ENCODE data around the gene ZBTB7C.

The ZBTB7C gene

GRCh38 chr18:48206887-48207286 is 202.3 kb downstream of the ZBTB7C start:
- DNase-seq, result no peak

DNA sequence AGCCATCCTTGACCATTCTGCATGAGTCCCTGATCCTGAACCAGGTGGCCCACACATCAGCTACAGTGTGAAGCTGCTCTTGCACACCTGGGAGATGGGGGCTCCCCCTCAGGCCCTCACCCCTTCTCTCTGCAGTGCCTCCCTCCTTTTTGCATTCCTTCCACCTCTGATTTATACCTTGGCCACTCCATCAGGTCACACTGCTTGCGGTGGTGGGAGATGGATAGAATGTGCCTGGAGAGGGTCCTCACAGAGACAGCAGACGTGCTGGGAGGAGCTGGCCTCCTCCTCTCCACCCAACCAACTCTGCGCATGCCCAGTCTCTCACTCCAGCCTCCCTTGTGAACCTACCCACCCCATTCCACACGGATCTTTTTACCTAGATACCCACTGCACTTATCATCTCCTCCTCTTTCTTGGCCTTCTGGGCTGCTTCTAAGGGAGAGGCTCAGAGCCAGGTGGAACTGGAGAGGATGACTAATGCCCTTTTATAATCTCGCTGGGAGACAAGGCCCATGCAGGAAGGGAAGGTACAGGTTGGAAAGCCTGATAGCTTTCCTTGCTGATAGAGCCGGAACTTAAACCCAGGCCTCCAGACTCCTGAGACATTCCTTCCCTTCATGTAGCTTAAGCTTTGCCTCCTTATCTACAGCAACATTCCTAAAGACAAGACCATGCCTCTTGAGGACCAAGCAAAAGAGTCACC is 205.1 kb downstream of the ZBTB7C start:
- DNase-seq, result no peak

GRCh38 chr18:48203288-48203945 is 205.8 kb downstream of the ZBTB7C start:
- no peak for DNase-seq

DNA sequence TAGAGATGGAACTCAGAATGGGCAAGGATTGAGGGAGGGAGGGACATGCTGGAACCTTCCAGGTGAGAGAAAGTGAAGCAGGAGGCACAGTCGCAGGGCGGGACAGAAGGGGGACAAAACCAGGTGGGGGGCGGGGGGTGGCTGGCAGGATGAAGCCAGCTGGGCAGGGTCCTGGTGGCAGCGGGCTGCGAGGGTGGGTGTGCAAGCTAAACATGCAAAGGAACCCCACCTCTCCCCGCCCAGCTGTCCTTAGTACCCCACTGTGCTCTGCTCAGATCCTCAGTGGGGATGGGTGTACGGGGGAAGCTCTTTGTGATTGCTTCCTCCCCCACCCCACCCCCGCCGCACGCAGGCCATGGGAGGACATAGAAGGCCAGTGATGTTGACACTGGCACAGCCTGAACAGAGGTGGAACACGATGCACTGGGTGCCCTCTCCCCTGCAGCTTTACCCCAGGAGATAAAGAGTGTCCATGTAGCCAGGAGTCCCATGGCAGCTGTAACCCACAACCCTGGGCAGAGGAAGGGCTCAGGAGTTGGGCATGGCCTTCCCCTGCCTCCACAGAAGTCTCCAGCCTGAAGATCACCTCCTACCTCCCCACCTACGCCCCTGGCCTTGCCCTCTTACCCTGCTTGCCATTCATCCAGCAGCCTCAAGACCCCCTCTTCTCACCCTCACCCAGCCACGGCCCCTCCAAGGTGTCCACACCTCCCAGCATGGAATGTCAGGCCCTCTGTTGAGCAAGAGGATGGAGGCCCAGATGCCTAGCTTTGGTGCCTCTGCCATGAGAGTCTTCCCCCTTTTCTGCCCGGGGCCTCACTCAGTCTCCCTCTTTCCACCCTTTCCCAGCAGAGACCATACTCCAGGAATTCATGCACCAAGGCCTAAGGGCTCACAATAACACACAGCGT is 206.6 kb downstream of the ZBTB7C start:
- DNase-seq, result no peak

DNA sequence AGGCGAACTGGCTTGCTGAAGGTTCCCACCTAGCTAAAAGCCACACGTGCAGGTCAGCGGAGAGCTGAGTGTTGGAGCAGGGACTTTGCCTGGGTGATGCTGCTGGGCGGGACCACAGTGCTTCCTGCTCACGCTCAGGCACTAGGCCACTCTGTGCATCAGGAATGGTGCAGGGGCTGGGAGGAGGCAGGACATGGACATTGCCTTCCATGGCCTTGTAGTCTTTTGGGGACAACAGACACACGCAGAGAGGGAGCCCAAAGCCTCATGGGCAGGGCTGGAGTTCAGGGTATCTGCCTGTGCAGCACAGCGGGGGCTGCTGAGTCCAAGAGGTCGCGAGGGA is 207.2 kb downstream of the ZBTB7C start:
- no peak for DNase-seq

GRCh38 chr18:48201337-48202005 is 207.7 kb downstream of the ZBTB7C start:
- DNase-seq, result no peak

- DNase-seq, result no peak
Measured at GRCh38 chr18:48200631-48201336, 208.4 kb downstream of the ZBTB7C start.

- no peak for DNase-seq
Measured at GRCh38 chr18:48199399-48199798, 209.8 kb downstream of the ZBTB7C start.

DNA sequence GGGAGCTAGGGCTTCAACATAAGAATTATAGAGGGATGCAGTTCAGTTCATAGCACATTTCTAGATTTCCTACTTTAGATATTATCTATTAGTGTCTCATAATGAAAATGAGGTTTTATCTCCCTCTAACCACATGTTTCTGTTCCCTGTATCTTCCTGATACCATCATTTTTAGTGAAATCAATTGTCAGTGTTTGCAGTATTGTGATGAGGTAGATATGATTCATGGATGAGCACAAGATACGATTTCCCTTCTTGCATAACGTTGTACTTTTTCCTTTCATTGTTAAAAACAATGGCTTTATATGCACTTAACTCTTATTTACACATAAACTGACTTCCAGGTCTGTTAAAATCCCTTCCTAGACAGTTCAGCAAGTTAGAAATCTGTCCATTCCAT is 211.4 kb downstream of the ZBTB7C start:
- no peak for DNase-seq

GRCh38 chr18:48195787-48196186 is 213.4 kb downstream of the ZBTB7C start:
- DNase-seq, result no peak

- DNase-seq, result no peak
Measured at GRCh38 chr18:48194591-48195181, 214.5 kb downstream of the ZBTB7C start.

GRCh38 chr18:48193521-48194492 is 215.4 kb downstream of the ZBTB7C start:
- no peak for DNase-seq

DNA sequence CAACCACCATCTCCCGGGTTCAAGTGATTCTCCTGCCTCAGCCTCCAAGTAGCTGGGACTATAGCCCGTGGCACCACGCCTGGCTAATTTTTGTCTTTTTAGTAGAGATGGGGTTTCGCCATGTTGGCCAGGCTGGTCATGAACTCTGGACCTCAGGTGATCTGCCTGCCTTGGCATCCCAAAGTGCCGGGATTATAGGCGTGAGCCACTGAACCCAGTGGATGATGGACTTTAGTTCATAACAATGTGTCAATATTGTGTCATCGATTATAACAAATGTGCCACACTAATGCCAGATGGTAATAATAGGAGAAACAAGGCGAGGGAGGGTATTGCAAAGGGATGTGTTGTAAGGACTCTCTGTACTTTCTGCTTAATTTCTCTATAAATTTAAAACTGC is 216.6 kb downstream of the ZBTB7C start:
- DNase-seq, result no peak

DNA sequence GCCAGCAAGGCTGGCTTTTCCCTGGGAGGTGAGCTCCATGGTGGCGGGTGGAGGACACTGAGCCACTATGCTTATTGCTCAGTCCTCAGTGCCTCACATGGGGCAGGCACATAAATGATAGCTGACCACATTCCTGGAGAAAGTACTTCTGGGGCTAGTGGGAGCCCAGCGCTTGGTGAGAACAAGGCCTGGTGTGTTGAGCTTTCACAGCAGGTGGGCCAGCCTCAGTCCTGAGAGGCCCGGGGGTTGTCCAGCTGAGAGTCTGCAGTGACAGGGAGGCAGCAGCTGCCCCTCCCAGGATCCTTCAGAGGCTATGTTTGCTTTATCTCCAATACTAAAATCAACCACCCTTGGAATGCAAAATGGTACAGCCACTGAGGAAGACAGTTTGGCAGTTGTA is 217.7 kb downstream of the ZBTB7C start:
- DNase-seq, result no peak

- DNase-seq, result no peak
Measured at GRCh38 chr18:48190994-48191393, 218.2 kb downstream of the ZBTB7C start.

- no peak for DNase-seq
Measured at GRCh38 chr18:48188609-48189008, 220.6 kb downstream of the ZBTB7C start.

DNA sequence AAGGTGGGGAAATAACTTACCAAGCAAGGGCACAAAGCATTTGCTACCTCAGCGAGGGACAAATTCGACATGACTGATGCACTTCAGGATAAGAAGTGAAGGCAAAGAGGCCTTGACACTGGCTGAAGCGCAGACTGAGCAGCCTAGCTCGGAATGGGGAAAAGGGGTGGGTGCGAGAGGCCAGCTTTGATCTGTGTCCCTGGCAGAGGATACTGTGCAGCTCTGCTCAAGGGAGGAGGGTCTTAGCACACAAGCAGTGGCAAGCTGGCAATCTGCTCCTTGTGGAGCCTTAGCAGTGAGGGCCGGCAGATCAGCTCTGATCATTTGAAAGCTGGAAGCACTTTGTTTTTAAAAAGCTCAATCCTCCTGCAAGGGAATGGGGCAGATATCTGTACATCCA is 222.3 kb downstream of the ZBTB7C start:
- no peak for DNase-seq

DNA sequence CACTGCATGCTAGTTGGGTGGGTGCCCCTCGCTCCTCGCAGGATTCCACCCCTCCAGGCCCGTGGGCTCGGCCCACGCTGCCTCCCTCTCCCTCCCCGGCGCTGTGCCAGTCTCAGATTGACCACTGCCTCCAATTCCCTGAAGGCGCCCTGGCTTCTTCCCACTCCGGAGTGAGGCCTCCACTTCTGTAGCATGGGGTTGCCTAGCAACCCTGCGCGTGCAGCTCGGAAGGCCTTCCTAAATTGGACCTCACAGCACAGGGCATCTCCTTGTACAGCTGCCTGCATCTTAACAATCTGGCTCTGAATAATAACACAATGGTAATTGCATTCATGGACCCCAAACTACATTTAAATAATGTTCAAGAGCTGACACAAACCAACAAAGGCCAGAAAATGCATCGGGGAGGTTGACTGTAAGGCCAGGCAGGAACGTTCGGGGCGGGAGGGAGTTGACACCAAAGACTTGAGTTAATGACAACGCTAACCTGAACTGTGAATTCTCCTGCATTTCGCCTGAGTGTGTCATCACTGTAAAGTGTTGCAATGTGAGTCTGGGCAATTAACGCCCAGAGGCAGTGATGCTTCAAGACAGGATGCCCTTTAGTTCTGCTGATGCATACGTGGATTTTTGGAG is 222.9 kb downstream of the ZBTB7C start:
- DNase-seq, result no peak

- DNase-seq, result no peak
Measured at GRCh38 chr18:48184118-48184517, 225.1 kb downstream of the ZBTB7C start.

- DNase-seq, result no peak
Measured at GRCh38 chr18:48183613-48184012, 225.6 kb downstream of the ZBTB7C start.
